GM23248 (cell line): Measurements from ENCODE around the gene NKIRAS1. TPM values are rescaled to one million over a fixed set of nuclear protein-coding genes. Genes with fewer than 3 reads are reported as not detected.

Experiments used
- DNase-seq: peaks from one replicate; pipeline ENCODE4 v3.0.0-alpha.2; 2015
- H2AFZ ChIP-seq: fragments of 200-600 bp; sonication (generic); 2 replicates; pipeline ENCODE4 v1.6.1; 2016; ENCODE audit warnings: antibody characterized with exemption
- H3F3A ChIP-seq: fragments of 200-600 bp; sonication (generic); 2 replicates; pipeline ENCODE4 v1.6.1; 2016; ENCODE audit warnings: mild to moderate bottlenecking, antibody characterized with exemption, mixed run types; ENCODE audit not compliant: insufficient read depth
- H3K27ac ChIP-seq: fragments of 200-600 bp; sonication (generic); 2 replicates; pipeline ENCODE4 v1.5.1; 2016; ENCODE audit warnings: mild to moderate bottlenecking
- H3K27me3 ChIP-seq: fragments of 200-600 bp; sonication (generic); replicated peaks from 2 replicates; pipeline ENCODE4 v1.6.1; 2016; ENCODE audit warnings: mild to moderate bottlenecking; ENCODE audit not compliant: insufficient read depth
- H3K36me3 ChIP-seq: fragments of 200-600 bp; sonication (generic); 2 replicates; pipeline ENCODE4 v1.6.1; 2016; ENCODE audit warnings: low read depth, mild to moderate bottlenecking
- H3K4me1 ChIP-seq: fragments of 200-600 bp; sonication (generic); 2 replicates; pipeline ENCODE4 v1.6.1; 2016; ENCODE audit warnings: mild to moderate bottlenecking; ENCODE audit not compliant: insufficient read depth
- H3K4me2 ChIP-seq: fragments of 200-600 bp; sonication (generic); one replicate; pipeline ENCODE4 v1.6.1; 2016; ENCODE audit warnings: mild to moderate bottlenecking; ENCODE audit not compliant: unreplicated experiment
- H3K4me3 ChIP-seq: fragments of 200-600 bp; sonication (generic); 2 replicates; pipeline ENCODE4 v1.5.1; 2016; ENCODE audit warnings: mild to moderate bottlenecking
- H3K79me2 ChIP-seq: fragments of 200-600 bp; sonication (generic); 2 replicates; pipeline ENCODE4 v1.6.1; 2016; ENCODE audit warnings: mild to moderate bottlenecking; ENCODE audit not compliant: insufficient read depth
- H3K9ac ChIP-seq: fragments of 200-600 bp; sonication (generic); 2 replicates; pipeline ENCODE4 v1.6.1; 2016; ENCODE audit warnings: mild to moderate bottlenecking
- H3K9me2 ChIP-seq: fragments of 200-600 bp; sonication (generic); 2 replicates; pipeline ENCODE4 v1.6.1; 2016; ENCODE audit warnings: mixed run types, mild to moderate bottlenecking, moderate library complexity; ENCODE audit not compliant: insufficient read depth
- H3K9me3 ChIP-seq: fragments of 200-600 bp; sonication (generic); one replicate; pipeline ENCODE4 v1.6.1; 2017; ENCODE audit warnings: low read depth
- H4K20me1 ChIP-seq: fragments of 200-600 bp; sonication (generic); 2 replicates; pipeline ENCODE4 v1.6.0; 2016; ENCODE audit not compliant: insufficient read depth
- EZH2 ChIP-seq: fragments of 200-600 bp; sonication (generic); IDR thresholded peaks from 2 replicates; pipeline ENCODE4 v1.6.1; 2018; ENCODE audit warnings: antibody characterized with exemption, mild to moderate bottlenecking; ENCODE audit not compliant: insufficient read depth, poor library complexity, severe bottlenecking
- EZH2phosphoT487 ChIP-seq: fragments of 200-600 bp; sonication (generic); IDR thresholded peaks from 2 replicates; pipeline ENCODE4 v1.6.1; 2018; ENCODE audit warnings: antibody characterized with exemption, moderate library complexity, mild to moderate bottlenecking, low read depth; ENCODE audit not compliant: insufficient read depth
- WGBS, 2 experiments: methylation state at CpG; one replicate each; pipeline ENCODE4 v1.1.6; 2015 to 2017; ENCODE audit warnings: low lambda C conversion rate in 2 of 2, low coverage in 1 of 2; ENCODE audit errors: missing lambda C conversion rate in 2 of 2; 5-methylcytosine and 5-hydroxymethylcytosine counted together
- in situ Hi-C: fragments of 300-500 bp; cut with MboI; formaldehyde crosslinking; loops from 2 replicates; pipeline ENCODE4 v1.15.0; 2020
- polyA plus RNA-seq: library from polyadenylated mRNA; unstranded; fragments of >200 nt; fragmentation: Nextera tagmentation; extraction: Ambion mirVana; gene quantifications from 2 replicates; pipeline ENCODE4 v1.2.1, GENCODE V29; 2016
- total RNA-seq: library from RNA; depleted of rRNA; stranded (reverse); fragments of >200 nt; shearing (Covaris generic); gene quantifications from 2 replicates; pipeline ENCODE4 v1.2.3, GENCODE V29; 2014

The NKIRAS1 gene
- total and polyA plus RNA-seq, 2 experiments from 2014 or later, result 15.0 to 17.2 TPM

- peak overlapping the region; percentile 87 for H3K4me2 ChIP-seq
- peaks cover 27% of the 10 kb centered on the region for H3K4me1 ChIP-seq
- no peaks in the 10 kb centered on the region for H3K36me3 ChIP-seq
- no peaks in the 10 kb centered on the region for H3K9me3 ChIP-seq
- 0 out of 2 replicates have a peak, but pooled peaks cover 8% of the 10 kb centered on the region for H4K20me1 ChIP-seq
- peak overlapping the region; percentile 87 for H3K27ac ChIP-seq
- 2% methylated on average over 50 to 70 of the region's 87 CpGs for WGBS, 2 experiments
- H3K27me3 ChIP-seq, result no peaks in the 10 kb centered on the region
- TF ChIP-seq EZH2phosphoT487, result no peak
- H3F3A ChIP-seq, result peaks cover 22% of the 10 kb centered on the region
- H3K9me2 ChIP-seq, result no peaks in the 10 kb centered on the region
- H3K9ac ChIP-seq, result peak overlapping the region; percentile 91
- peaks cover 40% of the 10 kb centered on the region for H3K79me2 ChIP-seq
- H2AFZ ChIP-seq, result no peak overlapping the region
- in situ Hi-C loops, result no loop called here
- H3K4me3 ChIP-seq, result peak overlapping the region; percentile 80
- peak; percentile 98 for DNase-seq
Measured at GRCh38 chr3:23945913-23946687, 29.3 kb upstream of the NKIRAS1 start.

DNA sequence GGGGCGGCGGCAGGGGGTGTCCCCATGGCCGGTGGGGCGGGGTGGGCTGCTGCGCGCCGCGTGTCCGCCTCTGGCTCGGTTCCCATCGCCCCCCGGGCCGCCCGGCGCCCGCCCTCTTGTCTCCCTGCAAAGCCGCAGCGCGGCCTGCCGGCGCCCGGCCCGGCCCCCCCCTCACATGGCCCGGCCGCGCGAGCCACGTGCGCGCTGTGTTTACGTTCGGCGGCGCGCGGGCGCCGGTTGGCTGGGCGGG lies 28.8 kb upstream of the NKIRAS1 start:
- Histone ChIP-seq H3K27me3 (no peaks in the 10 kb centered on the region), H3F3A (peaks cover 22% of the 10 kb centered on the region), H3K36me3 (no peaks in the 10 kb centered on the region), H3K9me3 (no peaks in the 10 kb centered on the region), H3K27ac (peak overlapping the region; percentile 73), H3K79me2 (peaks cover 35% of the 10 kb centered on the region), H3K4me3 (peak overlapping the region; percentile 69), H2AFZ (no peak overlapping the region), H4K20me1 (0 out of 2 replicates have a peak, but pooled peaks cover 6% of the 10 kb centered on the region), H3K4me1 (peaks cover 27% of the 10 kb centered on the region), H3K9ac (peak overlapping the region; percentile 91), H3K4me2 (no peak overlapping the region), H3K9me2 (no peaks in the 10 kb centered on the region)
- TF ChIP-seq EZH2, result no peak
- no peak for TF ChIP-seq EZH2phosphoT487
- WGBS, 2 experiments, result 0 to 2% methylated on average over 4 to 24 of the region's 39 CpGs
- no peak for DNase-seq
- in situ Hi-C loops, result no loop called here

GRCh38 chr3:23944861-23945662 lies 28.3 kb upstream of the NKIRAS1 start, which contains the start of gene NR1D2:
Gene NR1D2, plus strand, starts transcription at chr3:23945286. Its CDS starts 293 bp downstream, at chr3:23945579.
- TF ChIP-seq EZH2phosphoT487 (no peak), EZH2 (no peak)
- Histone ChIP-seq H3K9me3 (no peaks in the 10 kb centered on the region), H3K9ac (peak within 1 kb of the TSS; percentile 91), H3F3A (peaks cover 22% of the 10 kb centered on the region), H3K27ac (peak within 1 kb of the TSS; percentile 87), H3K79me2 (peaks cover 29% of the 10 kb centered on the region), H3K4me3 (peak within 1 kb of the TSS; percentile 80), H2AFZ (peak within 1 kb of the TSS; percentile 76), H3K4me2 (peak within 1 kb of the TSS; percentile 87), H4K20me1 (0 out of 2 replicates have a peak, but pooled peaks cover 2% of the 10 kb centered on the region), H3K36me3 (no peaks in the 10 kb centered on the region), H3K4me1 (peaks cover 24% of the 10 kb centered on the region), H3K9me2 (no peaks in the 10 kb centered on the region), H3K27me3 (no peaks in the 10 kb centered on the region)
- peak; percentile 95 for DNase-seq
- 0 to 1% methylated on average over 19 to 50 of the region's 88 CpGs for WGBS, 2 experiments
- in situ Hi-C loops, result no loop called here

GRCh38 chr3:23944007-23944783 lies 27.4 kb upstream of the NKIRAS1 start:
- peak overlapping the region; percentile 69 for H3K4me3 ChIP-seq
- no peaks in the 10 kb centered on the region for H3K36me3 ChIP-seq
- no peak for DNase-seq
- WGBS, 2 experiments, result 19% methylated on average over 13 of the region's 13 CpGs
- no peak overlapping the region for H3K27ac ChIP-seq
- no peaks in the 10 kb centered on the region for H4K20me1 ChIP-seq
- peaks cover 21% of the 10 kb centered on the region for H3K79me2 ChIP-seq
- peak overlapping the region; percentile 76 for H2AFZ ChIP-seq
- no peaks in the 10 kb centered on the region for H3K9me3 ChIP-seq
- peaks cover 22% of the 10 kb centered on the region for H3F3A ChIP-seq
- in situ Hi-C loops, result no loop called here
- H3K27me3 ChIP-seq, result no peaks in the 10 kb centered on the region
- TF ChIP-seq EZH2, result no peak
- no peak for TF ChIP-seq EZH2phosphoT487
- H3K4me1 ChIP-seq, result peaks cover 22% of the 10 kb centered on the region
- peak overlapping the region; percentile 91 for H3K9ac ChIP-seq
- H3K9me2 ChIP-seq, result no peaks in the 10 kb centered on the region
- H3K4me2 ChIP-seq, result peak overlapping the region; percentile 75
